HG02610 (cell line): Measurements from ENCODE around the gene COASY.

Source experiments
- ATAC-seq: cut with Tn5 transposase; IDR thresholded peaks from one replicate; pipeline ENCODE4 v1.9.1; 2021; ENCODE audit warnings: mild to moderate bottlenecking, moderate library complexity; ENCODE audit not compliant: unreplicated experiment

Gene COASY

DNA sequence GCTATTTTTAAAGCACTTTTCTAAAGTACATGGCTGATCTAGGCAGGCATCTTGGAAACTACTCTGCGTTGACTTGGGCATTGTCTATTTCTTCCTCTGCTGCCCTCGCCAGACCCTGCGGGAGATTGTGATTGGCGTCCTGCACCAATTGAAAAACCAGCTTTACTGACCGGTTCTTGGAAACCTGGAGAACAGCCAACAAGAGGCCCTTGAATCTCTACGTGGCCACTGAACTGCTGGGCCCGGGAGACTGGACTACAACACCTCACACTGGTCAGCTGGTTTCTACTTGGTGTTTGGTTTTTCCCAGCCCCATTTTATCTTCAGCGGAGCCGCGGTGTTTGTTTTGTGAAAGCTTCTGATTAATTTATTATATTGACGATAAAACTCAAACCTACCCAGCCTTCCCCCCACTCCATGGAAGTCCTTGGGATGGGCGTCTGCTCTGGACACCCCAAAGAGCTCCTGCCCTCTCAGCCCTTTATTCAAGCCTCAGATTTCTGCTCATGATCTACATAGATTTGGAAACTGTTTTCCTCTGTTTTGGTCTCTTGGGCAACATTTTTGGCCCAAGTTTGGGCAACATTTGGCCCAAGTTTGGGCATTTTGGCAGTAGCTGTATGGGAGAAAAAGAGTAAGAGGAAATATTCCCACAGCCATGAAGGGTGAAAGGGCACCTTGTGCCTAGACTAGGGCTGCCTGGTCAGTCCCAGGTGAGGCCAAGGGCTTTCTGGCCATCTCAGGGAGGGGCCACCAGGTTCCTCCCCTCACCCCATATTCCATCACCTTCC, 9.7 kb downstream of the COASY start:
- ATAC-seq, result no peak

DNA sequence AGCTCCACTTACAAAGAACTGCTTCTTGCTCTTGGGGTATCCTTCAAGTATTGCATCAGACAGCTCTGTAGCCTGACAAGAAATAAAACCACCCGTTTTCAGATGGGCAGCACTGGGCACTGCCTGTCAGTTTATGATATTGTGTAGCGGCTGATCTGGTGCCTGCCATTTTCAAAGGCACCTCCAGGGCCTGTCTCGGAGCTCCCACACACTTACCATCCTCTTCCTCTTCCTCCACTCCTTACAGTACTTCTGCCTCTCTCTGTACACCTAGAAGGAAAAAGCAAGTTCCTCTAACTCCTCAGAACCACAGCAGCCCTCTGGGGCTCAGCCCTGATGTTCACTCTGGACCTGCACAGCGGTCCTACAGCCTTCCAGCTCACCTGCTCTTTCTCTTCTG, 11.1 kb downstream of the COASY start:
- ATAC-seq, result no peak

DNA sequence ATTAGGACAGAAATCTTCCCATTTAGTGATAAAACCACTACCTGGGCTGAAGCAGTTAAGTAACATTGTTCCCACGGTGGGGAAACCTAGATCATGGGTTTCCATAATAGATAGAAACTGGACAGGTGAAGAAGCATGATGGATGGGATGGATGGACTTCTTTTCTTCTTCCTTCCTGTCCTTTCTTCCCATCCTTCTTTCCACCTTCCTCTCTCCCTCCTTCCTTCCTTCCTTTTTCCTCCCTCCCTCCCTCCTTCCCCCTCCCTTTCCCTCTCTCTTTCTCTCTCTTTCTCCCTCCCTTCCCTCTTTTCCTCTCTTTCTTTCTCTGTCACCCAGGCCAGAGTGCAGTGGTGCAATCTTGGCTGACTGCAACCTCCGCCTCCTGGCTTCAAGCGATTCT, 12.5 kb downstream of the COASY start:
- no peak for ATAC-seq

DNA sequence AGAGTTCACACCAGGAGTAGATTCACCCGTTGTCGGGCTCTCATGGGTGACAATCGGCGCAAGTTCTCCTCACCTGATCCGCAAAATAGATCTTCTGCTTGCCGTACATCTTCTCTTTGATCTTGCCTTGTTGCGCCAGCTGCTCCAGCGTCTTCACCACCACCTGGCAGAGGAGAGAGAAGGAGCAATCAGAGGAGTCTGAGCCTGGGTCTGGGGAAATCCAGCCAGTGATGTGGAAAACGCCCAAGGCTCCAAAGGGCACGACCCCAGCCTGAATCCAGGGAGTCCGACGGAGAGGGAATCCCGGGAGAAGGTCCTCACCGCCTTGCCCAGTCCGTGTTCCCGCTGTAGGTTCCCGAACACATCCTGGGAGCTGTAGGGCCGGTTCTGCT, 15.2 kb downstream of the COASY start:
- ATAC-seq, result no peak

DNA sequence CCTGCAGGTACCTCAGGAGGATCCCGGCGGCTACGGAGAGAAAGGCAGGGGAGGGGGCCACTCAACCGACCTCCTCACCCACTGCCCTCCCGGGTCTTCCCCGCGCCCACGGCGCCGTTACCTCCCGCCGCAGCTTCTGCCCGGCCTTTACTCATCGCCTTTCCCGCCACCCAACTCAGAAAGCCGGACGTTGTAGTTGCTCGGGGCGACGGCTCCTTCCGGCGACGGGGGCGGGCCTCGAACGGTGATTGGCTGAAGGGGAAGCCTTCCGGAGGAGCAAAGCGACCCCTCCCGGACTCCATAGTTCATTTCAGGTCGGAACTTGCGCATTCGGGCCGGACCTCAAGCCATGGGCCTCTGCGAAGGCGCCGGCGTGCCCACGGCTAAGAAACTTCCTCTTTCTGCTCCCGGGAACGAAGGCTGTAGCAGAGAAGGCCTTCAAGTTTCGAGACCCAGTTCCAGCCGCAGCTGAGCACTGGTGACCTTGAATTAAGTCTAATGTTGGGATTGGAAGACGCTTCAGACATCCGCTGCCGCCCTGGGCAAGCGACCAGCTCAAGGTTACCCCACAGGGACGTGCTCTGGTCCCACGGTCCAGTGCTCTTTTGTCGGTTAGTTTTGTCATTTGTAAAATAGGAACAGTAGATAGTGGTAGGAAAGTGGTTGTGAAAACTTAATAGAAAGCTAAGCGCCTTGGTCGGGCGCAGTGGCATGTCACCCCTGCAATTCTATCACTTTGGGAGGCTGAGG, 15.8 kb downstream of the COASY start, which contains the start of gene PSMC3IP:
PSMC3IP (minus strand) TSS at position 198 of the 750 bp plus-strand sequence; CDS start at position 155, 43 bp downstream.
- peak; percentile 77 for ATAC-seq

DNA sequence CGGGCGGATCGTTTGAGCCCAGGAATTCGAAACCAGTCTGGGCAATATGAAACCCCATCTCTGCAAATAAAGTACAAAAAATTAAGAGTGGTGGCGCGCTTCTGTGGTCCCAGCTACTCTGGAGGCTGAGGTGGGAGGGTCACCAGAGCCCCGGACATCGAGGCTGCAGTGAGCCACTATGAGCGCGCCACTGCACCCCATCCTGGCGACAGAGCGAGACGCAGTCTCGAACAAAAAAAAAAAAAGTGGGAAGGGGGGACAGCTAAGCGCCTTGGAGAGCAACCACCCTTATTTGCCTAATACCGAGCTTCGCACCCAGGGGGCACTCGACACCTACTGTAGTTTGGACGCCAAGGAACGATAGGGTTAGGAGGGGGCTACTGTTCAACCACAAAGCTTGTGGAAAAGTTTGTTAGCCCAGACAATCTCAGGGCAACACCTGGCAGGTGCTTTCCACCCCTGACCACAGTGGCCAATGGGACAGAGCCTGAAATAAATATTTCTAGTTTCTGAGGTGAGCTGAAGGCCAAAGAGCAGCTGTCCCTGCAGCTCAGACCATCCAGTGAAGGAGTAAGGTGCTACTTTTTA, 16.4 kb downstream of the COASY start:
- ATAC-seq, result peak; percentile 47

DNA sequence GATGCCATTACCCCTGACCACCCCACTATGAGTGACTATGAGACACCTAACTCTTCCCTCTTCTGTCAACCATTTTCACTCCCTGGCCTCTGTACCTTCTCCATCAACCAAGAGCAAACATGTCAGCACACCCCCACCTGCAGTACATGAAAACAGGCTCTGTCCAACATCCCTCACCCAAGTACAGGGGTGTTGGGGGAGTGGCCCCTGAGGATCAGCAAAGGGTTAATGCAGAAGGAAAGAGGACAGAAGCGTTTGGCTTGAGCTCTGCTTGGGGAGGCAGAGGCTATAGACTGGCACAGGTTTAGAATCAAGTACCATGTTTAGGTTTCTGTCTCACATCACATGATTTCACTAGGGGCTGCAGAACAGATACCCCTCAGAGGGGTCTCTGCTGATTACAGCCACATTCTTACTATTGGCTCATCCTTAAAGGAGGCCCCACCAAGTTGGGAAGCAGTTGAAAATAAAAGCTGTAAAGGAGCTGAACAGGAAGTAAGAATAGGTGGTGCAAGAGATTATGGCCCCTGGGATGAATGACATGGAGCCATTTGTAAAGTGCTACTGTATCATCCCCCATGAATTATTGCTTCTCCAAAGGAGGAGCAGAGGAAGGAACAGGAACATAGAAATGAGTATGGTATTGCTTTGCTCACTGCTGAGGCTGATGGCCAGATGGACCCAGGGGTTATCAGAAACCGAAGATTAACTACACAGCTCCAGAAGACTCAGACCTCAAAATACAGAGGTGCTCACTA, 18.0 kb downstream of the COASY start:
- ATAC-seq, result no peak

DNA sequence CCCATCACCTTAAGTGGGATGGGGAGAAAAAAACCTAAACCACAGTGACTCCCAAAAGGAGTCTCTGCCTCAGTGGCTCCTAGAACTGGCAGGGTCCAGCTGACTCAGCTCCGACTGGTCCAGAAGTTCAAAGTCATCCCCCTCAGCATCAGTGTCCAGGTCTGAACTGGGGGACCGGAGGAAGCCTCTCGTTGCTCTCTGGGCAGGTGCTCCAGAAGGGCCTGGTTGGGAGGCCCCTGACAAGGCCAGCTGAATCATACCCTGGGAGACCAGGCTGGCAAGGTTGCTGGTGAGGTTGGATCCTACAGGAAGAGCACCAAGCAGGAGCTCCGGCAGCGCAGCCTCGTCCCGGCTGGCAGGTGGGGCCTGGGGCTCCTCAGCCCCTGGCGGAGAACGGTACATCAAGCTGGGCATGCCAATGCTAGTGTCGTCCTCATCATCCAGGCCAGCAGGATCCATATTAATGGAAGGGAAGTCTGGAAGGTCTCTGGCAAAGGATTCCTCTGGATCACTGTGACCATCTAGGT, 19.9 kb downstream of the COASY start:
- no peak for ATAC-seq

DNA sequence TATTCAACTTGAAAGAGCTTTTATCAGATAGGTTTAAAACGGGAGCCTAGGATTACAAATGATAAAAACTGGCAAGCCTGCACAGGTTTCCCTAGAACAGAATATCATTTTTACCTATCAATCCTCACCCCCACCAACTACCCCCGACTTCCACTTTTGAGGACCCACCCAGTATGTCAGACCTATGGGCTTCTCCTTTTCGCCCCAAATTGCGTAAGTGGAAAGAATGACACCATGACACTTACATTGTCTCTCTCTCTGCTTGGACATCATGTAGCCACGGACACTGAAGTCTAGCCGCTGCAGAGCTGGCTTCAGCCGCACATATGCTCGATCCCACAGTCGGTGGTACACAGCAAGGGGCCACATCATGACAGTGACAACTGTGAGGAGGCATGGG, 22.9 kb downstream of the COASY start:
- ATAC-seq, result no peak

DNA sequence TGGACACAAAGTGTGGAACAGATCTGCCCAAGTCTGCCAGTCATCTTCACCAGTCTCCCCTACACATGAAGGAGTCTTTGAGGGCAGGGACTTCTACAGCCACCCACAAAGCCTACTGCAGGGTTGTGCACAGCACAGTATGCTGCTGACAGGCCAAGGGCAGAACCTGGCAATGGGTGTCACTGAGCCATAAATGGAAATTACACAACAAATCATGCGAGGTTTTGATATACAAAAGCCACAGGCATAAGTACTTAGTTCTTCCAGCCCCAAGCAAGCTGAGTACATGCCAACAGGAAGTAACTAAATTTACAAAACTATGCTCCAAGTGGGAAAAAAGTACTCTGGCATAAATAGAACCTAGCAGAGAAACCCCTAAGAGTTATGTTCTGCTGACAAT, 23.4 kb downstream of the COASY start:
- ATAC-seq, result no peak

DNA sequence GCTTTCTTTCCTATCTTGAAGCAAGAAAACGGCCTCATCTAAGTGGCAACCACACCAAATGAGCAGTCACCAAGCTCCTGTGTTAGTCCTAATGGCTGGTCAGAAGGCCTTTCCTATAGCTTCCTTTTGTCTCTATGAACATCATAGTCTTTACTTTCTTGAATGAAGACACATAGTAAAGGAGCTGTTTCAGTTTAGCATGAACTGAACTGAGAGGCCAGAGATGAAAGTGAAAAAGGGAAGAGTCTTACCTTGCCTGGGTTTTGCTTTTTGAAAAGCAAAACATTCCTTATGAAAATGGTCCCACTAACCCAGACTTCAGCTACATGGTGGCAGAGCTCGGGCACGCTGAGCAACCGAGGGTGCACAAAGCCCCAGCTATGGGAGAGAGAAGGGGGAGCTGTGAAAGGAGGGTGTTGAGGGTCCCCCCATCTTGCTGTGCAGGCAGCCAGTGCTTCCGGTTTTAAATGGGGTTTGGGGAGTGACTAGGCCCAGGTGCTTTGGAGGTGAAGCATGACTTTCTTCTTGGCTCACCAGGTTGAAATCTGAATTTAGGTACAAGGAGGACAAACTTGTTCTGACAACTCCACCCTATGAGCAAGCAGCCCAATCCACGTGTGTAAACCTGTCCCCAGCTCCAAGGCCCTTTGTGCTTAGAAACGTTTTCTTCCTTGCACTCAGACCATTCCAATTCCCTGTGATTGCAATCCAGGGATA, 24.7 kb downstream of the COASY start:
- ATAC-seq, result no peak

DNA sequence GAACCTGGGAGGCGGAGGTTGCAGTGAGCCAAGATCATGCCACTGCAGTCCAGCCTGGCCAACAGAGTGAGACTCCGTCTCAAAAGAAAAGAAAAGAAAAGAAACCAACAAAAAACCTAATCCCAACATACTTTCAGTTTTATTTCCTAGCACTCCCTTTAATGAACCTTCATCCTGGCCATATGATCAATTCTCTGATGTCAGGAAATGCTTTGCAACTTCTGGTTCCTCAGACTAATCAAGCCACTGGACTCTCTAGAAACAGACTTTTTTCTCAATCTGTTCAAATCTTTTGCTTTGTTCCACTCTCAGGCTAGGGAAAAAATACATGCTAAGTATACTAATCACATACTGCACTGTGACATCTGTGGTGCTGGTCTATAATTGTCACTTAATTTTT, 28.9 kb downstream of the COASY start:
- no peak for ATAC-seq

DNA sequence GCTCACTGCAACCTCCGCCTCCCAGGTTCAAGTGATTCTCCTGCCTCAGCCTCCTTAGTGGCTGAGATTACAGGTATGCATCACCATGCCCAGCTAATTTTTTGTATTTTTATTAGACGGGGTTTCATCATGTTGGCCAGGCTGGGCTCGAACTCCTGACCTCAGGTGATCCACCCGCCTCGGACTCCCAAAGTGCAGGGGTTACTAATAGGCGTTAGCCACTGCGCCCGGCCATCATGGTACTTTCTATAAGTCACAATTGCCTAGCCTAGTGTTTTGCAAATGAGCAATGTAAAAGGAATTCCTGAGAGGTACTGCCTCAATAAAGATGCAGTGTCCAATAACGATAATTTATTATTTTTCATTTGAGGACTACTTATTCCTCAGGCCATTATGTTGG, 29.5 kb downstream of the COASY start:
- no peak for ATAC-seq

DNA sequence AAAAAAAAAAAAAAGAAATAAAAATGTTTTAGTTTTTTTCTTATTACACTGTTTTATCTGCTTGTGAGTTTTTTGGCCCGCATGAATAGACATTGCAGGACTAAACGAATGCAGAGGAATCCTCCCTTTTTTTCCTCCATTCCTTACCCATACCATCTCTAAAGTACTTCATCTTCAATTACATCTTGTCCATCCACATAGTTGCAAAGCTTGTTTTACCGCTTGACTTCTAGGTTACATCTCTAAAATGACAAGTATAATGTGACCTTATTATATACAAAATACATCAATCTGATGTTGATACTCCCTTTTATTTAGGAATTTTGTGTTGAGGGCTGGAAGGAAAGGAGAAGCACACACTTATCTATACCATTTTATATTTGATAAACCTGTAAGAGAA, 34.4 kb downstream of the COASY start:
- no peak for ATAC-seq

DNA sequence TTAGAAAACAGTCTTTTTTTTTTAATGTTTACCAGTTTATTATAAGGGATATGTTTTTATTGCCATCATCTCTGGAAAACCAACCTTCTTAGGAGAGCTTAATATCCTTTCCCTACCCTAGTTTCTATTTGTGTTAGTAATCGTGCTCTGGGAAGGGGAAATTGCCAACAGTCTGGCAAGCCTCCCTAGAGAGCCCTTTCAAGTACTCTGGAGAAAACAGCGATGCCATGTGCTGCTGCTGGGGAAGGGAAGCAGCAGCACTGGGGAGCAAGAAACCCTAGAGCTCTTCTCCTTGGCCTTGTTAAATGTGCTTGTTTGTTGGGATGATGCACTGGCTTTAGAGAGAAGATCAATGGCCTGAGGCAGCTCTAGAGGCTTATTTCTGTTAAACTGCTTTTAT, 37.0 kb downstream of the COASY start:
- ATAC-seq, result no peak

DNA sequence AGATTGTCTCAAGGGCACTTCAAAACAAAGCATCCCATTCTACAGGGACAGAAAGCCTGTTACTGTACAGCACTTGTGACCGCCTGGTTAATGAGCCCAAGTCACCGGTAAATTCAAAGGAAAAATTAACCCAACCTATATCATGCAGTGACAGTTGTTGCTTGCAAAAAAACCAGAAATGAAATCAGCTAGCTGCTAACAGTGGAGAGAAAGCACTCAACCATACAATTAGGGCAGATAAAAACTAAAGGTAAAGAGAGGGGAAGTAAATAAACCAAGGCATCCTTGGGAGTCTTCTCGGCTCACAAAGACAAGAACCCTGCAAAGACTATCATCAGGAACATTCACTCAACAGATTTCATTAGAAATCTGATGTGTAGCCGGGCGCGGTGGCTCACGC, 41.4 kb downstream of the COASY start:
- no peak for ATAC-seq

DNA sequence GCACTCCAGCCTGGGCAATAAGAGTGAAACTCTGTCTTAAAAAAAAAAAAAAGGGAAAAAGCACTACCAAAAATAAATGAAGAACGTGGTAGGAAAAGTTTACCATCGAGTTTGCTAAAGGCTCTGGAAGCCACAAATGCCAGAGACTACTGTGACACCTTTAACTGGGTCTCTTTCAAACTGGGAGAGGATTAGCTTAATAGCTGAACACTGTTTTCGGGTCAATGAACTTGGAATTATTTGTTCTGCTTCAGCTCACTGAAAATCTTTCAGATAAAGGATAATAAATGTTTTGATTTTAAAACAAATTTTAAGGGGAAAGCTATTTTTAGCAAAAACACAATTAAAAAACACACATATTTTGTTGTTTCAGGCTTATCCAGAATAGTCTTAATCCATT, 45.8 kb downstream of the COASY start:
- no peak for ATAC-seq

DNA sequence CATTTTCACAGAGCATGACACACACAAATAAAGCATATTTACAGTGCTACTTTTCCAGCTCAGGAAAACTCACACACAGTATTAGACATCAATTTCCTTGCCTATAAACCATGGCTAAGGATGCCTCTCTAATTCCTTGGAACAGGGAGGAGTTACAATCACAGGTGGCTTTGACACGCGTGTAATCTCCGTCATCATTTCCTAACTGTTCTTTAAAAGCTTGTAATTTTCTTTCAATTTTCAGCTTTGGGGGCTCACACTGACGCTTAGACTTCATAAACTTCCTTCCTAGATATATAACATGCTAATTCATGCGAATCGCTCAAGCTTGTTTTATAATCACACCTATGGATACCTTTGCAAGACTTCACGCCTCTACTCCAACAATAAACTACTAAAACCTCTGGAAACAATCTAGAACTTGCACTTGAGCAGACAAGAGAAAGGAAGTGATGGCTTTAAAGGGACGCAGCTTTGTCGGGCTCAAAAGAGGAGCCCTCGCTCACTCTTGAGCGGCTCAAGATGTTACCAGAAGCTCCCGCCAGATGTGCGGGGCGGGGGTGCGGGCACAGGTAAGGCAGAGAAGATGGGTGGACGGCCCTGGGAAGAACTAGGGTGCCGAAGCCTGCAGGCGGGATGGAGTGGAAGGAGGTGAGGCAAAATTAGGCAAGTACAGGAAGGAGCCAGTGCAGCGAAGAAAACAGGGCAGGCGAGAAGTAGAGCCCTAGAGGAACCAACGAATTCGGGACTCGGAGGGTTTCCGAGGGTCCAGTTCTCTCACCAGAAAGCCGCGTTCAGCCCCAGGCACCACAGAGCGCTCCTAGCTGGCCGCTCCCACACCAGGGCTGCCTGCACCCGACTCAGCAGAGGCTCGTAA, 46.6 kb downstream of the COASY start:
- peak; percentile 21 for ATAC-seq

DNA sequence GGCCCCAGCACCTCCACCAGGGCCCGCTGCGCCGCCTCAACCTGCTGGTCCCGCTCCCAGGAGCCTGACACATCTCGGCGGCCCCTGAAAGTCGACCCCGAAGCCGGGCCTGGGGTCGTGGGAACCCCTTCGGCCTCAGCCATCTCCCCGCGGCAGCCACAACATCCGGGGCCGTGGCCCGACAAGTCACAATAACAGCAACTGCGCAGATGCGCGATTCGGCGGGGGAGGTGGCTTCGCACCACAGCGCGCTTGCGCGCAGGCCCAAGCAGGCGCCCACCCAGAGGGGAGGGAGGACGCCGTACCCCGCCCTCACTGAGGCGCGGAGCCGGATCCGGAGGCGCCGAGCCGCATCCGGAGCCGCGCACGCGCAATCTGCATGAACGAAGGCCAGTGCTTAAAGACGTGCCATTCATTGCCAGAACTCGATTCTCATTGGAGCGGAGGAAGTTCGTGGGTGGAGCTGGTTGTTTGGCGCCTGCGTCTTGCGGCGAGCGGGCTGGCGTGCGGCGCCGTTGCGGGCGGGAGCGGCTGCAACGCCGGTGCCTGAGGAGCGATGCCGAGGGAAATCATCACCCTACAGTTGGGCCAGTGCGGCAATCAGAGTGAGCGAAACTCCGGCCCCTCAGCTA, 47.4 kb downstream of the COASY start, which contains the start of the genes RETREG3 and TUBG1:
RETREG3 (minus strand) TSS at position 193 of the 632 bp plus-strand sequence; CDS start at position 143, 50 bp downstream.
TUBG1 (plus strand) TSS at position 502 of the 632 bp plus-strand sequence; CDS start at position 557, 55 bp downstream.
- peak; percentile 86 for ATAC-seq
